ENCODE measurements around the gene SPAG16. TPM values are rescaled to one million over a fixed set of nuclear protein-coding genes. Genes with fewer than 3 reads are reported as not detected.

SPAG16 gene
- total RNA-seq, 1 experiment from 2014 or later, result 17.3 TPM

GRCh38 chr2:214380681-214381080, 1096.4 kb downstream of the SPAG16 start:
- H2BK20ac ChIP-seq (ENCODE audit: low read depth, low read length, poor library complexity, severe bottlenecking), result no peak overlapping the region
- H3K4ac ChIP-seq (ENCODE audit: low read depth, low read length), result no peak overlapping the region
- H4K5ac ChIP-seq (ENCODE audit: insufficient read length, low read depth, low read length), result no peak overlapping the region
- no peaks in the 10 kb centered on the region for H3K36me3 Mint-ChIP-seq (ENCODE audit: insufficient read depth in 1 of 3, low read depth in 3 of 3)
- no peaks in the 10 kb centered on the region for H3K27me3 Mint-ChIP-seq (ENCODE audit: low read depth)
- H3K4me1 ChIP-seq (ENCODE audit: insufficient read depth, low read length), result no peaks in the 10 kb centered on the region
- H3K27ac Mint-ChIP-seq, result no peak overlapping the region
- no peak overlapping the region for H3K56ac ChIP-seq (ENCODE audit: insufficient read length, low read depth, low read length)
- no peak overlapping the region for H3K23ac ChIP-seq (ENCODE audit: insufficient read length, low read depth, low read length)
- H3K79me1 ChIP-seq (ENCODE audit: insufficient read depth, low read depth, low read length, poor library complexity, severe bottlenecking), result no peaks in the 10 kb centered on the region
- no peak overlapping the region for H2BK5ac ChIP-seq (ENCODE audit: insufficient read length, low read length)
- no peak overlapping the region for H4K8ac ChIP-seq (replicated peaks; ENCODE audit: insufficient read length, low read depth, low read length)
- no peak overlapping the region for H3K9ac ChIP-seq (ENCODE audit: extremely low read depth, insufficient read length, low read length)
- H3K4me1 Mint-ChIP-seq, result no peaks in the 10 kb centered on the region
- H4K20me1 ChIP-seq (ENCODE audit: control insufficient read depth, insufficient read depth, insufficient read length), result no peaks in the 10 kb centered on the region
- H4K91ac ChIP-seq (ENCODE audit: insufficient read length, low read depth, low read length), result no peak overlapping the region
- no CpG with 5 or more reads among the region's 5 CpGs for WGBS (ENCODE audit: extremely low coverage, insufficient read length, low lambda C conversion rate)
- H3K9me3 ChIP-seq (ENCODE audit: control insufficient read depth, low read depth, low read length), result no peaks in the 10 kb centered on the region
- no peak for DNase-seq
- no peaks in the 10 kb centered on the region for H3K23me2 ChIP-seq (ENCODE audit: insufficient read length, low read depth, low read length, poor library complexity, severe bottlenecking)
- no peak overlapping the region for H3K18ac ChIP-seq (ENCODE audit: insufficient read length, low read depth, low read length)
- H2BK120ac ChIP-seq (ENCODE audit: low read depth, low read length, poor library complexity, severe bottlenecking), result no peak overlapping the region
- H2AFZ ChIP-seq (ENCODE audit: low read length), result no peak overlapping the region
- no peak overlapping the region for H3T11ph ChIP-seq (ENCODE audit: low read length)
- no peak overlapping the region for H3K27ac ChIP-seq (ENCODE audit: insufficient read length, low read depth, low read length)
- TF ChIP-seq, protein P1, sequence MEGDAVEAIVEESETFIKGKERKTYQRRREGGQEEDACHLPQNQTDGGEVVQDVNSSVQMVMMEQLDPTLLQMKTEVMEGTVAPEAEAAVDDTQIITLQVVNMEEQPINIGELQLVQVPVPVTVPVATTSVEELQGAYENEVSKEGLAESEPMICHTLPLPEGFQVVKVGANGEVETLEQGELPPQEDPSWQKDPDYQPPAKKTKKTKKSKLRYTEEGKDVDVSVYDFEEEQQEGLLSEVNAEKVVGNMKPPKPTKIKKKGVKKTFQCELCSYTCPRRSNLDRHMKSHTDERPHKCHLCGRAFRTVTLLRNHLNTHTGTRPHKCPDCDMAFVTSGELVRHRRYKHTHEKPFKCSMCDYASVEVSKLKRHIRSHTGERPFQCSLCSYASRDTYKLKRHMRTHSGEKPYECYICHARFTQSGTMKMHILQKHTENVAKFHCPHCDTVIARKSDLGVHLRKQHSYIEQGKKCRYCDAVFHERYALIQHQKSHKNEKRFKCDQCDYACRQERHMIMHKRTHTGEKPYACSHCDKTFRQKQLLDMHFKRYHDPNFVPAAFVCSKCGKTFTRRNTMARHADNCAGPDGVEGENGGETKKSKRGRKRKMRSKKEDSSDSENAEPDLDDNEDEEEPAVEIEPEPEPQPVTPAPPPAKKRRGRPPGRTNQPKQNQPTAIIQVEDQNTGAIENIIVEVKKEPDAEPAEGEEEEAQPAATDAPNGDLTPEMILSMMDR (conservative IDR thresholded peaks at IDR 0.05), result no peak
- no peaks in the 10 kb centered on the region for H3K9me3 Mint-ChIP-seq
- H2BK15ac ChIP-seq (ENCODE audit: low read depth, low read length), result no peak overlapping the region
- no peak overlapping the region for H2AK5ac ChIP-seq (ENCODE audit: insufficient read length, low read length)
- no peak overlapping the region for H2BK12ac ChIP-seq (ENCODE audit: insufficient read length, low read depth, low read length)
- H3K79me2 ChIP-seq (ENCODE audit: insufficient read depth, low read length), result no peaks in the 10 kb centered on the region
- H3K4me2 ChIP-seq (ENCODE audit: insufficient read depth, insufficient read length, low read length), result no peak overlapping the region
- H3K4me3 Mint-ChIP-seq, result no peak overlapping the region
- no peaks in the 10 kb centered on the region for H3K27me3 ChIP-seq (ENCODE audit: insufficient read depth, low read length)
- H3K14ac ChIP-seq (ENCODE audit: insufficient read depth, low read length), result no peak overlapping the region

Data from H9 (cell line).